ENCODE measurements around the gene ELL2.

DNA sequence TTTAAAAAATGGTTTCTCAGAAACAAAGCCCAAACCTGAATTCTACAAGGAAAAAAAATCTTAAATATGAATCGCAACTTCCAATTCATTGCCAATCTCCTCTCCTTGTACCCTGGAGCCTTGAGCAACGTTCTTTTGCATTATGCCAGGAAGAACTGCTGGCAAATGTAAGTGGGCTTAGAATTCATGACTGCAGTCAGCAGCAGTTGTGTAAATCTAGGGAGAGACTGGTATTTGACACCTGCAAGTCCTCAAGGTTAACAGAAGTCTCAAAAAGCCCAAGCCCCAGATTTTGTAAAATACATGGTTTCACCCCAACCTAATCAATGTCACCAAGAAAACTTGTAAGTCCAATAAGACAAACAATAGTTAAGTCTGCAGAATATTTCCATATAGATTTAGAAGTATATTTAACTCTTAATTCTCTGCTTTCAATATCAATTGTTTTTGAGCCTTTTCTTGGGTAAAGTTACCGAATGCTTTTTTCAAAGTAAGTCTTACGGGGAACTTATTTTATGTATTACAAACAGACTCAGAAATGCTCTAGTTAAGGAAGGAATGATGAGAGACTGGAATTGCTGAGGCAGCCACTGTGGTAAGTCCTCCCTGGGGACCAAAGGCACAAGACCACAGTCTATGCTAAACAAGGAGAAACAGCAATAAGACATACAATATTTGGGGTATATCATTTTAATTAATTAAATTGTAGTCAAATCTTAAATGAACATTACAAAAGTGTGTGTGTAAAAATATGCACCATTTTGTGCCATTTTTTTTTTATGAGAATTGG lies 31.3 kb downstream of the ELL2 start:
- TF ChIP-seq, protein P1, sequence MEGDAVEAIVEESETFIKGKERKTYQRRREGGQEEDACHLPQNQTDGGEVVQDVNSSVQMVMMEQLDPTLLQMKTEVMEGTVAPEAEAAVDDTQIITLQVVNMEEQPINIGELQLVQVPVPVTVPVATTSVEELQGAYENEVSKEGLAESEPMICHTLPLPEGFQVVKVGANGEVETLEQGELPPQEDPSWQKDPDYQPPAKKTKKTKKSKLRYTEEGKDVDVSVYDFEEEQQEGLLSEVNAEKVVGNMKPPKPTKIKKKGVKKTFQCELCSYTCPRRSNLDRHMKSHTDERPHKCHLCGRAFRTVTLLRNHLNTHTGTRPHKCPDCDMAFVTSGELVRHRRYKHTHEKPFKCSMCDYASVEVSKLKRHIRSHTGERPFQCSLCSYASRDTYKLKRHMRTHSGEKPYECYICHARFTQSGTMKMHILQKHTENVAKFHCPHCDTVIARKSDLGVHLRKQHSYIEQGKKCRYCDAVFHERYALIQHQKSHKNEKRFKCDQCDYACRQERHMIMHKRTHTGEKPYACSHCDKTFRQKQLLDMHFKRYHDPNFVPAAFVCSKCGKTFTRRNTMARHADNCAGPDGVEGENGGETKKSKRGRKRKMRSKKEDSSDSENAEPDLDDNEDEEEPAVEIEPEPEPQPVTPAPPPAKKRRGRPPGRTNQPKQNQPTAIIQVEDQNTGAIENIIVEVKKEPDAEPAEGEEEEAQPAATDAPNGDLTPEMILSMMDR (IDR thresholded peaks at IDR 0.05) = no peak
- no peak for TF ChIP-seq POLR2A (IDR thresholded peaks at IDR 0.05)
